HepG2 (cell line): ENCODE data around the gene PEX10. TPM values are rescaled to one million over a fixed set of nuclear protein-coding genes. Genes with fewer than 3 reads are reported as not detected.

ENCODE experiments used
- DMAP1 ChIP-seq: IDR thresholded peaks from 2 replicates; pipeline ENCODE4 v1.6.1; 2016
- ERF ChIP-seq: IDR thresholded peaks from 2 replicates; pipeline ENCODE4 v1.6.1; 2018; ENCODE audit warnings: missing biosample characterization, missing genetic modification reagents
- ETV6 ChIP-seq: sonication (generic); formaldehyde crosslinking; conservative IDR thresholded peaks from 2 replicates; pipeline ENCODE4 v1.4.0; 2020; ENCODE audit warnings: missing genetic modification reagents
- HNF4A ChIP-seq: sonication (generic); formaldehyde crosslinking; IDR thresholded peaks from 2 replicates; pipeline ENCODE4 v1.4.0; 2020; ENCODE audit warnings: missing genetic modification reagents
- MTF1 ChIP-seq: sonication (generic); formaldehyde crosslinking; IDR thresholded peaks from 2 replicates; pipeline ENCODE4 v1.5.0; 2020; ENCODE audit warnings: missing genetic modification reagents
- SETDB1 ChIP-seq: sonication (generic); formaldehyde crosslinking; IDR thresholded peaks from 2 replicates; pipeline ENCODE4 v1.5.1; 2020; ENCODE audit warnings: missing genetic modification reagents, mild to moderate bottlenecking, borderline replicate concordance
- ZFP36 ChIP-seq: fragments of 150-350 bp; IDR thresholded peaks from 2 replicates; pipeline ENCODE4 v1.6.1; 2018; ENCODE audit warnings: borderline replicate concordance, low read length, low read depth; ENCODE audit not compliant: partially characterized antibody
- ZFX ChIP-seq: sonication (generic); formaldehyde crosslinking; IDR thresholded peaks from 2 replicates; pipeline ENCODE4 v1.4.0; 2020; ENCODE audit warnings: mild to moderate bottlenecking, low read depth, missing genetic modification reagents, moderate library complexity
- ZKSCAN5 ChIP-seq: sonication (generic); formaldehyde crosslinking; IDR thresholded peaks from 2 replicates; pipeline ENCODE4 v1.5.1; 2020; ENCODE audit warnings: mild to moderate bottlenecking, missing genetic modification reagents
- ZNF124 ChIP-seq: sonication (generic); formaldehyde crosslinking; IDR thresholded peaks from 2 replicates; pipeline ENCODE4 v1.4.0; 2020; ENCODE audit warnings: missing genetic modification reagents
- ZNF329 ChIP-seq: sonication (generic); formaldehyde crosslinking; IDR thresholded peaks from 2 replicates; pipeline ENCODE4 v1.9.0; 2021; ENCODE audit warnings: low read depth, mild to moderate bottlenecking, missing genetic modification reagents
- ZNF549 ChIP-seq: sonication (generic); formaldehyde crosslinking; IDR thresholded peaks from 2 replicates; pipeline ENCODE4 v1.5.0; 2020; ENCODE audit warnings: missing genetic modification reagents
- ZNF724P ChIP-seq: sonication (generic); formaldehyde crosslinking; IDR thresholded peaks from 2 replicates; pipeline ENCODE4 v1.8.0; 2022; ENCODE audit warnings: missing genetic modification reagents, borderline replicate concordance
- ZSCAN29 ChIP-seq: sonication (generic); formaldehyde crosslinking; conservative IDR thresholded peaks from 2 replicates; pipeline ENCODE4 v1.4.0; 2020; ENCODE audit warnings: mild to moderate bottlenecking, missing genetic modification reagents
- polyA plus RNA-seq, 8 experiments: library from polyadenylated mRNA; depleted of rRNA in 3 of 8; stranded (reverse) in 7 of 8; unstranded in 1 of 8; fragments of >200 nt; fragmentation: Illumina TruSeq in 4 of 8; extraction: Trizol in 4 of 8; gene quantifications; 2 replicates each; pipeline versions ENCODE4 v1.2.1 to v1.2.3, GENCODE V29; 2011 to 2016; ENCODE audit warnings: low read depth in 4 of 8, missing spikeins in 1 of 8, mixed read lengths in 1 of 8; ENCODE audit not compliant: insufficient read depth in 1 of 8
- total RNA-seq, 5 experiments: library from RNA; depleted of rRNA; stranded (reverse); fragments of >200 nt; fragmentation: Illumina TruSeq; extraction: Trizol; gene quantifications; 2 replicates each; pipeline ENCODE4 v1.2.3, GENCODE V29; 2016; ENCODE audit warnings: low read depth in 1 of 5
- TF ChIP-seq, protein P1 (sequence below): sonication (generic); formaldehyde crosslinking; IDR thresholded peaks from 2 replicates; pipeline ENCODE4 v1.5.0; 2020; ENCODE audit warnings: missing genetic modification reagents, mild to moderate bottlenecking, borderline replicate concordance
- TF ChIP-seq, protein P2 (sequence below): sonication (generic); formaldehyde crosslinking; IDR thresholded peaks from 2 replicates; pipeline ENCODE4 v1.5.0; 2020; ENCODE audit warnings: missing genetic modification reagents
- TF ChIP-seq, protein P3 (sequence below): sonication (generic); formaldehyde crosslinking; IDR thresholded peaks from 2 replicates; pipeline ENCODE4 v1.5.1; 2020; ENCODE audit warnings: missing genetic modification reagents, mild to moderate bottlenecking, borderline replicate concordance
- TF ChIP-seq, protein P4 (sequence below): sonication (generic); formaldehyde crosslinking; IDR thresholded peaks from 2 replicates; pipeline ENCODE4 v1.4.0; 2020; ENCODE audit warnings: missing genetic modification reagents
- TF ChIP-seq, protein P5 (sequence below): sonication (generic); formaldehyde crosslinking; IDR thresholded peaks from 2 replicates; pipeline ENCODE4 v1.5.1; 2020; ENCODE audit warnings: missing genetic modification reagents, mild to moderate bottlenecking, borderline replicate concordance

Gene PEX10
- total and polyA plus RNA-seq, 2 of the 13 experiments (the other 11 are each of a cell fraction or from before 2014, with no cell fraction given): 16.1 to 39.6 TPM

DNA sequence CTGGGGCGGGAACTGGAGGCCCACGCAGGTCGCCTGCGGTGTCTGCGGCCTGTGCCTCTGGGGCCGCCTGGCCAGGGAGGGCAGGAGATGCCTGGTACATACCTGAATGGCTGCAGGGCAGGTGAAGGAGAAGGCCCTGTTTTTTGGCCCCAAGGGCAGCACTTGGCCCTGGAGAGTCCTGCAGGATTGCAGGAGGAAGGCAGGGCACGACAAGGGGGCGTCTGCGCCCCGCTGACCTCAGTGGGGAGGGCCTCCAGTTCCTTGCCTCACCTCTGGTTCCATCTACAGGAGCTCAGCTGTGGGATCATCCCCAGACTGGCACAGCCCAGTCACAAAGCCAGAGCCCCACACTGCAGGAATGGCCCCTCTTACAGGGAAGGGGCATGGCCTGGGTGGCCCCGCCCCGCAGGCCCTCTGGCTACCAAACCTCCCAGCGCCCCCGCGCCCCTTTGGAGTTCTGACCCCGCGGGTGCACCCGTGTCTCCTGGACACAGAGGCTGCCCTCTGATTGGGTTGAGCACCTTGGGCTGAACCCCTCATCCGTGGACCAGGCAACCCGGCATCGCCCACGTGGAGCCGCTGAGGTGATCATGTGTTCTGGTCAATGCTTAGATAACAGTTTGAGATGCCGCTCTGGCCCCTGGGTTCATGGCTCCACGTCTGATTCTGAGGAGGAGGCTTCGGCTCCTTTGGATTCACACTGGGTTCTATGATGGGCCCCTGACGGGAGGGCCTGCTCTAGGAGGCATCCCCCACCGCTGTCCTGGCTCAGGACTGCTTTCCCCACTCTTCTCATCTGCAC, 1.3 kb upstream of the PEX10 start (continued):
- TF ChIP-seq, protein P1, sequence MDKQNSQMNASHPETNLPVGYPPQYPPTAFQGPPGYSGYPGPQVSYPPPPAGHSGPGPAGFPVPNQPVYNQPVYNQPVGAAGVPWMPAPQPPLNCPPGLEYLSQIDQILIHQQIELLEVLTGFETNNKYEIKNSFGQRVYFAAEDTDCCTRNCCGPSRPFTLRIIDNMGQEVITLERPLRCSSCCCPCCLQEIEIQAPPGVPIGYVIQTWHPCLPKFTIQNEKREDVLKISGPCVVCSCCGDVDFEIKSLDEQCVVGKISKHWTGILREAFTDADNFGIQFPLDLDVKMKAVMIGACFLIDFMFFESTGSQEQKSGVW (CRISPR knock-in tag): no peak
- TF ChIP-seq, protein P2, sequence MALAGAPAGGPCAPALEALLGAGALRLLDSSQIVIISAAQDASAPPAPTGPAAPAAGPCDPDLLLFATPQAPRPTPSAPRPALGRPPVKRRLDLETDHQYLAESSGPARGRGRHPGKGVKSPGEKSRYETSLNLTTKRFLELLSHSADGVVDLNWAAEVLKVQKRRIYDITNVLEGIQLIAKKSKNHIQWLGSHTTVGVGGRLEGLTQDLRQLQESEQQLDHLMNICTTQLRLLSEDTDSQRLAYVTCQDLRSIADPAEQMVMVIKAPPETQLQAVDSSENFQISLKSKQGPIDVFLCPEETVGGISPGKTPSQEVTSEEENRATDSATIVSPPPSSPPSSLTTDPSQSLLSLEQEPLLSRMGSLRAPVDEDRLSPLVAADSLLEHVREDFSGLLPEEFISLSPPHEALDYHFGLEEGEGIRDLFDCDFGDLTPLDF (CRISPR knock-in tag): no peak
- TF ChIP-seq MTF1 (no peak), ZSCAN29 (CRISPR knock-in tag) (no peak), ZFP36 (no peak), ZNF549 (no peak), ZKSCAN5 (CRISPR knock-in tag) (no peak), ZNF124 (CRISPR knock-in tag) (no peak), SETDB1 (CRISPR knock-in tag) (no peak), ZNF724P (CRISPR knock-in tag) (no peak), ERF (CRISPR knock-in tag) (peak; percentile 67), ZNF329 (CRISPR knock-in tag) (peak; percentile 8; the same call in 1 of the 2 replicates), HNF4A (CRISPR knock-in tag) (peak; percentile 17; the same call in 1 of the 2 replicates), DMAP1 (CRISPR knock-in tag) (peak; percentile 45; the same call in 1 of the 2 replicates), ZFX (CRISPR knock-in tag) (peak; percentile 60; the same call in 1 of the 2 replicates), ETV6 (CRISPR knock-in tag) (no peak)
- TF ChIP-seq, protein P3, sequence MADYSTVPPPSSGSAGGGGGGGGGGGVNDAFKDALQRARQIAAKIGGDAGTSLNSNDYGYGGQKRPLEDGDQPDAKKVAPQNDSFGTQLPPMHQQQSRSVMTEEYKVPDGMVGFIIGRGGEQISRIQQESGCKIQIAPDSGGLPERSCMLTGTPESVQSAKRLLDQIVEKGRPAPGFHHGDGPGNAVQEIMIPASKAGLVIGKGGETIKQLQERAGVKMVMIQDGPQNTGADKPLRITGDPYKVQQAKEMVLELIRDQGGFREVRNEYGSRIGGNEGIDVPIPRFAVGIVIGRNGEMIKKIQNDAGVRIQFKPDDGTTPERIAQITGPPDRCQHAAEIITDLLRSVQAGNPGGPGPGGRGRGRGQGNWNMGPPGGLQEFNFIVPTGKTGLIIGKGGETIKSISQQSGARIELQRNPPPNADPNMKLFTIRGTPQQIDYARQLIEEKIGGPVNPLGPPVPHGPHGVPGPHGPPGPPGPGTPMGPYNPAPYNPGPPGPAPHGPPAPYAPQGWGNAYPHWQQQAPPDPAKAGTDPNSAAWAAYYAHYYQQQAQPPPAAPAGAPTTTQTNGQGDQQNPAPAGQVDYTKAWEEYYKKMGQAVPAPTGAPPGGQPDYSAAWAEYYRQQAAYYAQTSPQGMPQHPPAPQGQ: 0 out of 2 replicates have a peak, but pooled peaks have one; percentile 53
- TF ChIP-seq, protein P4, sequence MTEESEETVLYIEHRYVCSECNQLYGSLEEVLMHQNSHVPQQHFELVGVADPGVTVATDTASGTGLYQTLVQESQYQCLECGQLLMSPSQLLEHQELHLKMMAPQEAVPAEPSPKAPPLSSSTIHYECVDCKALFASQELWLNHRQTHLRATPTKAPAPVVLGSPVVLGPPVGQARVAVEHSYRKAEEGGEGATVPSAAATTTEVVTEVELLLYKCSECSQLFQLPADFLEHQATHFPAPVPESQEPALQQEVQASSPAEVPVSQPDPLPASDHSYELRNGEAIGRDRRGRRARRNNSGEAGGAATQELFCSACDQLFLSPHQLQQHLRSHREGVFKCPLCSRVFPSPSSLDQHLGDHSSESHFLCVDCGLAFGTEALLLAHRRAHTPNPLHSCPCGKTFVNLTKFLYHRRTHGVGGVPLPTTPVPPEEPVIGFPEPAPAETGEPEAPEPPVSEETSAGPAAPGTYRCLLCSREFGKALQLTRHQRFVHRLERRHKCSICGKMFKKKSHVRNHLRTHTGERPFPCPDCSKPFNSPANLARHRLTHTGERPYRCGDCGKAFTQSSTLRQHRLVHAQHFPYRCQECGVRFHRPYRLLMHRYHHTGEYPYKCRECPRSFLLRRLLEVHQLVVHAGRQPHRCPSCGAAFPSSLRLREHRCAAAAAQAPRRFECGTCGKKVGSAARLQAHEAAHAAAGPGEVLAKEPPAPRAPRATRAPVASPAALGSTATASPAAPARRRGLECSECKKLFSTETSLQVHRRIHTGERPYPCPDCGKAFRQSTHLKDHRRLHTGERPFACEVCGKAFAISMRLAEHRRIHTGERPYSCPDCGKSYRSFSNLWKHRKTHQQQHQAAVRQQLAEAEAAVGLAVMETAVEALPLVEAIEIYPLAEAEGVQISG: no peak; the same call in 1 of the 2 replicates
- TF ChIP-seq, protein P5, sequence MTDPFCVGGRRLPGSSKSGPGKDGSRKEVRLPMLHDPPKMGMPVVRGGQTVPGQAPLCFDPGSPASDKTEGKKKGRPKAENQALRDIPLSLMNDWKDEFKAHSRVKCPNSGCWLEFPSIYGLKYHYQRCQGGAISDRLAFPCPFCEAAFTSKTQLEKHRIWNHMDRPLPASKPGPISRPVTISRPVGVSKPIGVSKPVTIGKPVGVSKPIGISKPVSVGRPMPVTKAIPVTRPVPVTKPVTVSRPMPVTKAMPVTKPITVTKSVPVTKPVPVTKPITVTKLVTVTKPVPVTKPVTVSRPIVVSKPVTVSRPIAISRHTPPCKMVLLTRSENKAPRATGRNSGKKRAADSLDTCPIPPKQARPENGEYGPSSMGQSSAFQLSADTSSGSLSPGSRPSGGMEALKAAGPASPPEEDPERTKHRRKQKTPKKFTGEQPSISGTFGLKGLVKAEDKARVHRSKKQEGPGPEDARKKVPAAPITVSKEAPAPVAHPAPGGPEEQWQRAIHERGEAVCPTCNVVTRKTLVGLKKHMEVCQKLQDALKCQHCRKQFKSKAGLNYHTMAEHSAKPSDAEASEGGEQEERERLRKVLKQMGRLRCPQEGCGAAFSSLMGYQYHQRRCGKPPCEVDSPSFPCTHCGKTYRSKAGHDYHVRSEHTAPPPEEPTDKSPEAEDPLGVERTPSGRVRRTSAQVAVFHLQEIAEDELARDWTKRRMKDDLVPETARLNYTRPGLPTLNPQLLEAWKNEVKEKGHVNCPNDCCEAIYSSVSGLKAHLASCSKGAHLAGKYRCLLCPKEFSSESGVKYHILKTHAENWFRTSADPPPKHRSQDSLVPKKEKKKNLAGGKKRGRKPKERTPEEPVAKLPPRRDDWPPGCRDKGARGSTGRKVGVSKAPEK (CRISPR knock-in tag): no peak
